Sciatic nerve (tissue), 2 donors: Measurements from ENCODE around the gene RAB20. TPM values are rescaled to one million over a fixed set of nuclear protein-coding genes. Genes with fewer than 3 reads are reported as not detected.
"Not testable (repeated sequence)": the region's sequence is repeated elsewhere in the genome, so short reads cannot be mapped to it uniquely, and the experiment has no call there.

Experiments used
- ATAC-seq: fragments of 200-7000 bp; cut with Tn5 transposase; one replicate; pipeline ENCODE4 v1.9.1; 2020; ENCODE audit warnings: mild to moderate bottlenecking, moderate library complexity
- DNase-seq: peaks from one replicate; pipeline ENCODE4 v3.0.0-alpha.2; 2020; ENCODE audit warnings: low spot score
- intact Hi-C: fragments of 100-400 bp; cut with DNase I; formaldehyde crosslinking; loops from one replicate; pipeline ENCODE4 v1.14.2; 2022
- total RNA-seq: library from RNA; stranded (reverse); fragmentation: NEBNext Ultra II Directional; extraction: Animal tissue kit (Norgen Biotek cat#: 25700); gene quantifications from one replicate; pipeline ENCODE4 v1.2.1, GENCODE V29; 2021
- donor health status: DM: no; HTN: no; CAD: no.
- donor health status: DM: no; HTN: no; CAD: no.

Gene RAB20
- total RNA-seq, 1 donor from 2014 or later = 23.8 TPM

- DNase-seq = peak; percentile 22
- ATAC-seq = no peak
- intact Hi-C loops = no loop called here
Observed at GRCh38 chr13:110576736-110577476, 15.4 kb upstream of the RAB20 start.

GRCh38 chr13:110576070-110576394 is 14.5 kb upstream of the RAB20 start:
- no peak for ATAC-seq
- DNase-seq = no peak
- intact Hi-C loops = no loop called here

- ATAC-seq = peak; percentile 61
- peak; percentile 58 for DNase-seq
- intact Hi-C loops = no loop called here
Observed at GRCh38 chr13:110575322-110576069, 14.0 kb upstream of the RAB20 start.

- intact Hi-C loops = no loop called here
- DNase-seq (peak; percentile 22), ATAC-seq (no peak)
Observed at GRCh38 chr13:110574161-110574560, 12.6 kb upstream of the RAB20 start.

GRCh38 chr13:110572778-110573118 is 11.2 kb upstream of the RAB20 start:
- DNase-seq (no peak), ATAC-seq (no peak)
- intact Hi-C loops = no loop called here

- intact Hi-C loops = no loop called here
- ATAC-seq (no peak), DNase-seq (peak; percentile 35)
Observed at GRCh38 chr13:110571896-110572777, 10.6 kb upstream of the RAB20 start.

- ATAC-seq (no peak), DNase-seq (peak; percentile 12)
Observed at GRCh38 chr13:110570886-110571285, 9.4 kb upstream of the RAB20 start.

GRCh38 chr13:110569962-110570361 is 8.4 kb upstream of the RAB20 start:
- ATAC-seq, intact Hi-C loops: not testable (repeated sequence)
- peak; percentile 37 for DNase-seq

More at GRCh38 chr13:110570886-110571285, 9.4 kb upstream of the RAB20 start:
- intact Hi-C loops = no loop called here

GRCh38 chr13:110568612-110569011 is 7.1 kb upstream of the RAB20 start:
- intact Hi-C loops = no loop called here
- peak; percentile 26 for DNase-seq

GRCh38 chr13:110566171-110566570 is 4.6 kb upstream of the RAB20 start:
- ATAC-seq = no peak
- peak; percentile 13 for DNase-seq
- intact Hi-C loops = no loop called here

More at GRCh38 chr13:110568612-110569011, 7.1 kb upstream of the RAB20 start:
- no peak for ATAC-seq

- intact Hi-C loops = no loop called here
- no peak for DNase-seq
Observed at GRCh38 chr13:110565296-110565695, 3.8 kb upstream of the RAB20 start.

GRCh38 chr13:110564472-110564985 is 3.0 kb upstream of the RAB20 start:
- DNase-seq (peak; percentile 1), ATAC-seq (no peak)
- intact Hi-C loops = loop anchor here (5.0 kb wide), 1 partner anchor 42 kb away; no protein-coding TSS in a partner anchor

More at GRCh38 chr13:110565296-110565695, 3.8 kb upstream of the RAB20 start:
- no peak for ATAC-seq

GRCh38 chr13:110563463-110563774 is 1.9 kb upstream of the RAB20 start:
- ATAC-seq (no peak), DNase-seq (peak; percentile 51)
- intact Hi-C loops = loop anchor here (5.0 kb wide), 1 partner anchor 41 kb away; no protein-coding TSS in a partner anchor

- intact Hi-C loops = loop anchor here (5.0 kb wide), 1 partner anchor 41 kb away; no protein-coding TSS in a partner anchor
- DNase-seq (peak; percentile 48), ATAC-seq (no peak)
Observed at GRCh38 chr13:110562696-110563462, 1.4 kb upstream of the RAB20 start.

- intact Hi-C loops = loop anchor here (5.0 kb wide), 1 partner anchor 40 kb away; no protein-coding TSS in a partner anchor
- ATAC-seq (no peak), DNase-seq (no peak)
Observed at GRCh38 chr13:110562036-110562597, 595 bp upstream of the RAB20 start.

GRCh38 chr13:110560601-110561343 is 750 bp downstream of the RAB20 start:
- intact Hi-C loops = loop anchor here (5.0 kb wide), 1 partner anchor 38 kb away; no protein-coding TSS in a partner anchor
- peak; percentile 42 for ATAC-seq
- DNase-seq = no peak

- ATAC-seq (no peak), DNase-seq (no peak)
- intact Hi-C loops = loop anchor here (5.0 kb wide), 1 partner anchor 38 kb away; no protein-coding TSS in a partner anchor
Observed at GRCh38 chr13:110559986-110560385, 1.5 kb downstream of the RAB20 start.
